ENCODE measurements around the gene S100A1.
A peak's percentile ranks its signal among the peaks of the same experiment; 100 is the strongest.
"Not testable (repeated sequence)": the region's sequence is repeated elsewhere in the genome, so short reads cannot be mapped to it uniquely, and the experiment has no call there.

Gene S100A1

DNA sequence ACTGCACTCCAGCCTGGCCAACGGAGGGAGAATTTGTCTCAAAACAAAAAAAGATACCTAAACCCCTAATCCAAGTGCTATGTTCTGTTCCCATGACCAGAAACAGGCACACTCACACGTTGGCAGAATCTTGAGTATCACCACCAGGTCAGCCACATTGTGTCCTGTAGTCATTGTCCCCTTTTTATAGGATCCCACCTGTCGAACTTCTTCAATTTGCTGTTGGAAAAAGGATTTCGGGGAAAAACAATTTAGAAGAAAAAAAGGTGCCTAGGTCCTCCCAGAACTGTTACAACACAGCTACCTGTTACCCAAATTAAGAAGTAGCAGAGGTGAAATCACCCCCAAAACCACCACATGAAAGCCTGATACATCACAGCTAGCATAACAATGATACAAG, 39.2 kb downstream of the S100A1 start:
- H4K8ac ChIP-seq (ENCODE audit: low read depth, low read length): no peak overlapping the region

GRCh38 chr1:153668672-153669071, 40.4 kb downstream of the S100A1 start:
- H3K9ac ChIP-seq (ENCODE audit: low read length); H4K91ac ChIP-seq (ENCODE audit: low read depth, low read length); H3K4me3 ChIP-seq (ENCODE audit: low read depth, low read length); H4K12ac ChIP-seq (ENCODE audit: low read depth, low read length); DNase-seq; H3K9me3 ChIP-seq (ENCODE audit: insufficient read depth, low read depth, low read length); H3K27ac ChIP-seq (ENCODE audit: low read depth, low read length); H3K27me3 ChIP-seq (ENCODE audit: insufficient read depth, low read length); H2BK5ac ChIP-seq (ENCODE audit: low read depth, low read length, poor library complexity); H2BK120ac ChIP-seq (ENCODE audit: insufficient read depth, low read length, poor library complexity); H3K79me2 ChIP-seq (ENCODE audit: control insufficient read depth, insufficient read depth, low read length, poor library complexity); H3K4me2 ChIP-seq (ENCODE audit: low read length); H3K18ac ChIP-seq (ENCODE audit: low read length); H3K4me1 ChIP-seq (ENCODE audit: control insufficient read depth in 1 of 2, insufficient read depth in 2 of 2, low read length in 2 of 2); H3K23ac ChIP-seq (ENCODE audit: low read length); H3K14ac ChIP-seq (ENCODE audit: low read length); H3K79me1 ChIP-seq (ENCODE audit: low read length); H4K8ac ChIP-seq (ENCODE audit: low read depth, low read length); H2AK5ac ChIP-seq (ENCODE audit: low read length); H2BK12ac ChIP-seq (ENCODE audit: low read length); H2AFZ ChIP-seq (ENCODE audit: insufficient read depth, low read length, poor library complexity): not testable (repeated sequence)
- peak overlapping the region; percentile 67 for H3K4ac ChIP-seq (ENCODE audit: low read depth, low read length)
- H3K36me3 ChIP-seq (ENCODE audit: control insufficient read depth in 1 of 2, insufficient read depth in 2 of 2, low read length in 2 of 2): peaks cover 34 to 50% of the 10 kb centered on the region in 2 experiments
- WGBS (ENCODE audit: extremely low coverage, insufficient coverage, insufficient read length): no CpG with 5 or more reads among the region's 8 CpGs

More for the DNA sequence above, 39.2 kb downstream of the S100A1 start:
- Histone ChIP-seq H3K4me2 (ENCODE audit: low read length) (no peak overlapping the region), H3K9me3 (ENCODE audit: insufficient read depth, low read depth, low read length) (no peaks in the 10 kb centered on the region), H4K12ac (ENCODE audit: low read depth, low read length) (no peak overlapping the region), H2BK120ac (ENCODE audit: insufficient read depth, low read length, poor library complexity) (no peak overlapping the region), H3K14ac (ENCODE audit: low read length) (no peak overlapping the region), H3K27ac (ENCODE audit: low read depth, low read length) (no peak overlapping the region), H3K4me3 (ENCODE audit: low read depth, low read length) (no peak overlapping the region), H3K79me1 (ENCODE audit: low read length) (peaks cover 5% of the 10 kb centered on the region), H4K91ac (ENCODE audit: low read depth, low read length) (no peak overlapping the region), H2BK5ac (ENCODE audit: low read depth, low read length, poor library complexity) (no peak overlapping the region), H3K4ac (ENCODE audit: low read depth, low read length) (no peak overlapping the region), H2BK12ac (ENCODE audit: low read length) (no peak overlapping the region), H2AK5ac (ENCODE audit: low read length) (no peak overlapping the region), H3K27me3 (ENCODE audit: insufficient read depth, low read length) (no peaks in the 10 kb centered on the region), H2AFZ (ENCODE audit: insufficient read depth, low read length, poor library complexity) (no peak overlapping the region), H3K23ac (ENCODE audit: low read length) (no peak overlapping the region), H3K9ac (ENCODE audit: low read length) (no peak overlapping the region), H3K18ac (ENCODE audit: low read length) (no peak overlapping the region), H3K79me2 (ENCODE audit: control insufficient read depth, insufficient read depth, low read length, poor library complexity) (peaks cover 8% of the 10 kb centered on the region), H3K4me1 (ENCODE audit: control insufficient read depth in 1 of 2, insufficient read depth in 2 of 2, low read length in 2 of 2) (peaks cover 0 to 2% of the 10 kb centered on the region in 2 experiments), H3K36me3 (ENCODE audit: control insufficient read depth in 1 of 2, insufficient read depth in 2 of 2, low read length in 2 of 2) (peaks cover 43 to 60% of the 10 kb centered on the region in 2 experiments)
- whole genome bisulfite sequencing (ENCODE audit: extremely low coverage, insufficient coverage, insufficient read length): no CpG with 5 or more reads among the region's 4 CpGs
- DNase-seq: no peak

DNA sequence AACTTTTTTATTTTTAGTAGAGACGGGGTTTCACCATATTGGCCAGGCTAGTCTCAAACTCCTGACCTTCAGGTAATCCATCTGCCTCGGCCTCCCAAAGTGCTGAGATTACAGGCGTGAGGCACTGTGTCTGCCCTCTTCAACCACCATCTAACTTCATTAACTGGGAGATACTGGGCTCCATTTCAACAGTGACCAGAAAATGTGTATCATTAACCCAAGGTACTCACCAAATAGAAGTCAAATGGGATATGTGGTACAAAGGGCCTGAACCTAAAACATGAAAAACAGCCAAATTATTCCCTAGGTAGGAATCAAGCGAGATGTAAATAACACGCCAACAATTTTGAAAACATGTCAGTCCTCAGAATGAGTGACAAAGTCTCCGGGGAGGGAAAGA, 41.4 kb downstream of the S100A1 start:
- Histone ChIP-seq H2AFZ (ENCODE audit: insufficient read depth, low read length, poor library complexity) (no peak overlapping the region), H4K91ac (ENCODE audit: low read depth, low read length) (no peak overlapping the region), H3K14ac (ENCODE audit: low read length) (no peak overlapping the region), H3K36me3 (ENCODE audit: control insufficient read depth in 1 of 2, insufficient read depth in 2 of 2, low read length in 2 of 2) (peaks cover 29 to 41% of the 10 kb centered on the region in 2 experiments), H3K9me3 (ENCODE audit: insufficient read depth, low read depth, low read length) (no peaks in the 10 kb centered on the region), H3K9ac (ENCODE audit: low read length) (no peak overlapping the region), H3K18ac (ENCODE audit: low read length) (no peak overlapping the region), H3K4me2 (ENCODE audit: low read length) (peak overlapping the region; percentile 93), H4K8ac (ENCODE audit: low read depth, low read length) (no peak overlapping the region), H3K4ac (ENCODE audit: low read depth, low read length) (peak overlapping the region; percentile 52), H3K4me1 (ENCODE audit: control insufficient read depth in 1 of 2, insufficient read depth in 2 of 2, low read length in 2 of 2) (peaks cover 0 to 2% of the 10 kb centered on the region in 2 experiments), H3K79me1 (ENCODE audit: low read length) (peaks cover 5% of the 10 kb centered on the region), H3K23ac (ENCODE audit: low read length) (no peak overlapping the region), H2BK120ac (ENCODE audit: insufficient read depth, low read length, poor library complexity) (no peak overlapping the region), H2BK12ac (ENCODE audit: low read length) (no peak overlapping the region), H3K27ac (ENCODE audit: low read depth, low read length) (no peak overlapping the region), H2AK5ac (ENCODE audit: low read length) (no peak overlapping the region), H3K79me2 (ENCODE audit: control insufficient read depth, insufficient read depth, low read length, poor library complexity) (peaks cover 8% of the 10 kb centered on the region), H3K27me3 (ENCODE audit: insufficient read depth, low read length) (no peaks in the 10 kb centered on the region), H2BK5ac (ENCODE audit: low read depth, low read length, poor library complexity) (no peak overlapping the region), H4K12ac (ENCODE audit: low read depth, low read length) (no peak overlapping the region), H3K4me3 (ENCODE audit: low read depth, low read length) (no peak overlapping the region)
- no peak for DNase-seq
- no CpG with 5 or more reads among the region's 6 CpGs for WGBS (ENCODE audit: extremely low coverage, insufficient coverage, insufficient read length)

DNA sequence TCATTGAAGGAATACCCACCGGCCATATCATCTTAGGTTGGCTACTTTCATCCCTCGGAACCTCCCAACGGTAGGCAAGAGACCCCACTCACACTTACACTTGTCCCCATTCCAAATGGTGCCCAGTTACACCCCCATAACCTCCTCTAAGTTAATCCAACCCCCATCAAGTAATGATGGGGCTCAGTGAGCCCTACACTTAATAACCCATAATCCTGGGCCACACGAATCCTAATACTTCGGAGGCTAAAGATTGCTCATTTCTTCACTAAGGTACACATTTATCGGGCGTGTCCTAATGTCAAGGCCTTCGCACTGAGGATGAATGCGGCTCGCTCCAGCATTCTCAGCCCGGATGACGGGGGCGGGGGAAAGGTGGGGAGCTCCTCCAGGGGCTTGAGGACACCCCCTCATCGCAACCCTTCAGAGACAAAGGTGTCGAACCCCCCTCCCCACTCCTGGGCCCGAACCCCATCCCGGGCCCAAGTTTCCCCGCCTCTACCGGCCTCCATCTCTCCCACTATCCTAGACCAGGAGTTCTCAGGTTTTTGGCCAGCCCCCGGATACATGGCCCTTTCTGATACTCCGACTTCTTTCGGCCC, 42.1 kb downstream of the S100A1 start:
- Histone ChIP-seq H3K4me1 (ENCODE audit: control insufficient read depth in 1 of 2, insufficient read depth in 2 of 2, low read length in 2 of 2) (peaks cover 0 to 2% of the 10 kb centered on the region in 2 experiments), H3K14ac (ENCODE audit: low read length) (peak overlapping the region; percentile 82), H3K4me2 (ENCODE audit: low read length) (peak overlapping the region; percentile 93), H3K79me1 (ENCODE audit: low read length) (peaks cover 5% of the 10 kb centered on the region), H3K4me3 (ENCODE audit: low read depth, low read length) (peak overlapping the region; percentile 92), H4K8ac (ENCODE audit: low read depth, low read length) (peak overlapping the region; percentile 85), H2BK5ac (ENCODE audit: low read depth, low read length, poor library complexity) (peak overlapping the region; percentile 55), H3K27me3 (ENCODE audit: insufficient read depth, low read length) (no peaks in the 10 kb centered on the region), H4K12ac (ENCODE audit: low read depth, low read length) (peak overlapping the region; percentile 43), H3K18ac (ENCODE audit: low read length) (peak overlapping the region; percentile 63), H3K4ac (ENCODE audit: low read depth, low read length) (peak overlapping the region; percentile 96), H2AFZ (ENCODE audit: insufficient read depth, low read length, poor library complexity) (peak overlapping the region; percentile 8), H2BK120ac (ENCODE audit: insufficient read depth, low read length, poor library complexity) (peak overlapping the region; percentile 19), H2BK12ac (ENCODE audit: low read length) (no peak overlapping the region), H3K23ac (ENCODE audit: low read length) (no peak overlapping the region), H3K79me2 (ENCODE audit: control insufficient read depth, insufficient read depth, low read length, poor library complexity) (peaks cover 8% of the 10 kb centered on the region), H4K91ac (ENCODE audit: low read depth, low read length) (peak overlapping the region; percentile 88), H3K36me3 (ENCODE audit: control insufficient read depth in 1 of 2, insufficient read depth in 2 of 2, low read length in 2 of 2) (peaks cover 28 to 35% of the 10 kb centered on the region in 2 experiments), H2AK5ac (ENCODE audit: low read length) (peak overlapping the region; percentile 73), H3K9me3 (ENCODE audit: insufficient read depth, low read depth, low read length) (no peaks in the 10 kb centered on the region), H3K9ac (ENCODE audit: low read length) (peak overlapping the region; percentile 95), H3K27ac (ENCODE audit: low read depth, low read length) (peak overlapping the region; percentile 1)
- no peak for DNase-seq
- no CpG with 5 or more reads among the region's 22 CpGs for WGBS (ENCODE audit: extremely low coverage, insufficient coverage, insufficient read length)

All from trophoblast cell (in vitro differentiated cells and primary cell).